ENCODE data around the gene BICRA.

DNA sequence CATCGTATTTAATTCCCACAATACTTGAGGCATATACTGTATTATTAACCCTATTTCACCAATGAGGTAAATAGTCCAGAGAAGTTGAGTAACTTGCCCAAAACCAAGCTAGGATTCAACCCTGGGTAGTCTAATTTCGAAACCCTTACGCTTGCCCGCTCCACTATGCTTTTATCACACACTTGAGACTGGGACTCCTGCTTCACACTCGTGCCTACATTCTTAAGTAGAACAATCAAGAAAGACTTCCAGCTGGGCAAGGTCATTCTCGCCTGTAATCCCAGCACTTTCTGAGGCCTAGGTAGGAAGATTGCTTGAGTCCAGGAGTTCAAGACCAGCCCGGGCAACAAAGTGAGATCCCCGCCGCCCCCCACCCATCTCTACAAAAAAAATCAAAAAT, 39.6 kb upstream of the BICRA start:
- TF ChIP-seq ZFP30 (CRISPR knock-in tag; IDR thresholded peaks at IDR 0.05) (no peak), ZFP3 (CRISPR knock-in tag; IDR thresholded peaks at IDR 0.05) (no peak), TOX (CRISPR knock-in tag; IDR thresholded peaks at IDR 0.05; ENCODE audit: borderline replicate concordance) (no peak)
- TF ChIP-seq, protein P1, sequence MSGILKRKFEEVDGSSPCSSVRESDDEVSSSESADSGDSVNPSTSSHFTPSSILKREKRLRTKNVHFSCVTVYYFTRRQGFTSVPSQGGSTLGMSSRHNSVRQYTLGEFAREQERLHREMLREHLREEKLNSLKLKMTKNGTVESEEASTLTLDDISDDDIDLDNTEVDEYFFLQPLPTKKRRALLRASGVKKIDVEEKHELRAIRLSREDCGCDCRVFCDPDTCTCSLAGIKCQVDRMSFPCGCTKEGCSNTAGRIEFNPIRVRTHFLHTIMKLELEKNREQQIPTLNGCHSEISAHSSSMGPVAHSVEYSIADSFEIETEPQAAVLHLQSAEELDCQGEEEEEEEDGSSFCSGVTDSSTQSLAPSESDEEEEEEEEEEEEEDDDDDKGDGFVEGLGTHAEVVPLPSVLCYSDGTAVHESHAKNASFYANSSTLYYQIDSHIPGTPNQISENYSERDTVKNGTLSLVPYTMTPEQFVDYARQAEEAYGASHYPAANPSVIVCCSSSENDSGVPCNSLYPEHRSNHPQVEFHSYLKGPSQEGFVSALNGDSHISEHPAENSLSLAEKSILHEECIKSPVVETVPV (CRISPR knock-in tag; IDR thresholded peaks at IDR 0.05) = no peak

Data from SK-N-SH treated with all-trans-retinoic acid at 6 μM for 48 hours (cell line).